Measurements from ENCODE around the gene FNDC8.
"Not testable (repeated sequence)": the region's sequence is repeated elsewhere in the genome, so short reads cannot be mapped to it uniquely, and the experiment has no call there.

FNDC8 gene

GRCh38 chr17:35174835-35175334 is 53.5 kb downstream of the FNDC8 start:
- H3K9me3 ChIP-seq (ENCODE audit: control insufficient read depth in 1 of 2, low read length in 2 of 2), result no peaks in the 10 kb centered on the region
- no peaks in the 10 kb centered on the region for H3K4me1 ChIP-seq (ENCODE audit: control insufficient read depth in 1 of 2, insufficient read depth in 2 of 2, low read length in 2 of 2)
- H3K27ac ChIP-seq (ENCODE audit: low read length), result no peak overlapping the region
- H3K4me3 ChIP-seq (ENCODE audit: low read depth in 1 of 2, low read length in 2 of 2), result no peak overlapping the region
- no peaks in the 10 kb centered on the region for H3K36me3 ChIP-seq (ENCODE audit: control insufficient read depth in 1 of 2, insufficient read depth in 2 of 2, low read length in 2 of 2)
- no peaks in the 10 kb centered on the region for H3K27me3 ChIP-seq (ENCODE audit: low read depth, low read length)

GRCh38 chr17:35175638-35176415 is 54.4 kb downstream of the FNDC8 start:
- Histone ChIP-seq H3K4me1 (ENCODE audit: control insufficient read depth in 1 of 2, insufficient read depth in 2 of 2, low read length in 2 of 2) (no peaks in the 10 kb centered on the region), H3K27me3 (ENCODE audit: low read depth, low read length) (no peaks in the 10 kb centered on the region), H3K36me3 (ENCODE audit: control insufficient read depth in 1 of 2, insufficient read depth in 2 of 2, low read length in 2 of 2) (no peaks in the 10 kb centered on the region), H3K27ac (ENCODE audit: low read length) (no peak overlapping the region), H3K9me3 (ENCODE audit: control insufficient read depth in 1 of 2, low read length in 2 of 2) (no peaks in the 10 kb centered on the region), H3K4me3 (ENCODE audit: low read depth in 1 of 2, low read length in 2 of 2) (no peak overlapping the region)

GRCh38 chr17:35176897-35177296 is 55.5 kb downstream of the FNDC8 start:
- Histone ChIP-seq H3K36me3 (ENCODE audit: control insufficient read depth in 1 of 2, insufficient read depth in 2 of 2, low read length in 2 of 2) (no peaks in the 10 kb centered on the region), H3K4me3 (ENCODE audit: low read depth in 1 of 2, low read length in 2 of 2) (no peak overlapping the region), H3K9me3 (ENCODE audit: control insufficient read depth in 1 of 2, low read length in 2 of 2) (no peaks in the 10 kb centered on the region), H3K27me3 (ENCODE audit: low read depth, low read length) (no peaks in the 10 kb centered on the region), H3K4me1 (ENCODE audit: control insufficient read depth in 1 of 2, insufficient read depth in 2 of 2, low read length in 2 of 2) (no peaks in the 10 kb centered on the region), H3K27ac (ENCODE audit: low read length) (no peak overlapping the region)

- H3K27me3 ChIP-seq (ENCODE audit: low read depth, low read length); H3K4me1 ChIP-seq (ENCODE audit: control insufficient read depth in 1 of 2, insufficient read depth in 2 of 2, low read length in 2 of 2); H3K27ac ChIP-seq (ENCODE audit: low read length); H3K9me3 ChIP-seq (ENCODE audit: control insufficient read depth in 1 of 2, low read length in 2 of 2); H3K36me3 ChIP-seq (ENCODE audit: control insufficient read depth in 1 of 2, insufficient read depth in 2 of 2, low read length in 2 of 2); H3K4me3 ChIP-seq (ENCODE audit: low read depth in 1 of 2, low read length in 2 of 2): not testable (repeated sequence)
These were observed 58.0 kb downstream of the FNDC8 start for GRCh38 chr17:35179379-35179778.

Data from muscle layer of duodenum (tissue), 2 donors.